HG03039 (cell line): Measurements from ENCODE around the gene FSTL4.

Experiments
- ATAC-seq: cut with Tn5 transposase; IDR thresholded peaks from one replicate; pipeline ENCODE4 v1.9.1; 2021; ENCODE audit warnings: mild to moderate bottlenecking, moderate library complexity; ENCODE audit not compliant: unreplicated experiment

Gene FSTL4

DNA sequence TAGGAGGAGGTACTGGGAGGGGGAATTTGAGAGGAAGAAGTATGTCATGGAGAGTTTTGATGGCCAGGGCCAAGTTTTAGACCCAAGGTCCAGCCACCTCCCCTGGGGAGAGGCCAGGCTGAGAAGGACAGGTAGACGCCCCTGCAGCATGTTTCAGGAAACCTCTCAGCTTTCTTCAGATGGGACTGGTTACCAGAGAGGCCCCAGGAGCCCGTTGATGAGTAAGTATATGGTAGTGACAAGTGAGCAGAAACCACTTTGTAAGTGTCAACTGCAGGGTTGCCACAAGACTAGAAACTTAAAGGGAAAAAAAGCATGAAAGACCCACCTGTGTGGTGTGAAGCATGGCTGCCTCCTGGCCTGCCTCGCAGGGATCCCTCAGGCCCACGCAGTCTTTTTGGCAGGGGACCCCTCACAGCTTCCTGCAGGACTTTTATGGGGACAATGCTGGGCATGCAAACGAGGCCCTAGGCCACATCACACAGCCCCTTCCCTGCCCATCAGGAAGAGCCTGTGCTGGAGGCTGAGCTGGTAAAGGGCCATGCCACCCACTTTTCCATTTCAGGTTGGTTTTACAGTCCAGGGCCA, 255.9 kb downstream of the FSTL4 start:
- no peak for ATAC-seq

DNA sequence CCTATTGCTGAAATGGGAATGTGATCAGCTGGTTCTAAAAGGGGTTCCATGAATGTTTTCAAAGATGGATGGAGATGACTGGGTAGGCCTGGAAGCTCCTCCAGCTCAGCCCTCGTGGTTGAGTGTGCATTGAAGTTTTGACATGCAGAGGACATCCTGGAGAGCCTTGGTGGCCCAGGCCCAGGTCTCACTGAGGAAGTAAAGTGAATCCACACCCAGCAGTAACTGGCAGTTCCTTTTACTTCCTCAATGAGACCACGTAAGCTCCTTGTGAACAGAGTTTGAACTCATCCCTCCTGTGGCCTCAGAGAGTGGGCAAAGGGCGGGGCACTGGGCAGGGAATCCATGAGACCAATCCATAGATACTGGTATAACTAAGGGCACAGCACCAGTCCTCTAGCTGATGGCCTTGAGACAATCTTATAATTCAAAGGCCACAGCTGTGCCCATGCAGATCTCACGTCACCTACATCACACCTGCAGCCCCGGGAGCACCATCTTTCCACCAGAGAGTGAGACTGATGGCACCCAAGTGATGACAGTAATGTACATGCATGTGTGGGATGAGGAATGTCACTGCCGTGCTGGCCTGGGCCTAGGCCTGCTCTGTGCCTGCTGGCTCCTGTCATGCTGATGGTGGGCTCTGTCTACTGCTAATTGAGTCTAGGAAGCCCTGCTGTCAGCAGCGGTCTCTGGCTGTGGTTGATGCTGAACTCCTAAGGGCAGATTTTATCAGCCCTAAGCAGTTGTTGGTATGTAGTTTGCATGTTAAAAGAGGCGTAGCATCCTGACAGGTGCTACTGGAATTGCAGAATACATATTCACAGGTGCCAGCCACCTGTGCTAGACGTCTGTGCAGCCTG, 257.8 kb downstream of the FSTL4 start:
- ATAC-seq: no peak

- ATAC-seq: no peak
Observed at GRCh38 chr5:133353741-133354140, 258.6 kb downstream of the FSTL4 start.

DNA sequence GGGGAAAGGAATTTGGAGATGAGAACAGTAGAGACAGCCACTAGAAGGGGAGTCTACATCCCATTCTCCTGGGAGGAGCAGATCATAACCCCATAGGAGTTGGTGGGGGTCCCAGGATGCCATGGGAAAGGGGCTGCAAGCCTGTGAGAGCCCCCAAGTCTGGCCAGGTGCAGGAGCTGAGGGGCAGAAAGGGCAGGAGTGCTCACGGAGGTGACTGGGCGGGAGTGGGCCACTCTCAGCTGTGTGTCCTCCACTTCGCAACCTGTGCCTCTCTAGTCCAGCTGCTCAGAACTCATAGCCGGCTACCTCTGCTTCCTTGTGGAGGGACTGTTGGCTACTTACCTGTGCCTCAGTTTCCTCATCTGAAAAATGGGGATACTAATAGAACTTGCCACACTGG, 263.9 kb downstream of the FSTL4 start:
- no peak for ATAC-seq

GRCh38 chr5:133347039-133347438, 265.3 kb downstream of the FSTL4 start:
- ATAC-seq: no peak

DNA sequence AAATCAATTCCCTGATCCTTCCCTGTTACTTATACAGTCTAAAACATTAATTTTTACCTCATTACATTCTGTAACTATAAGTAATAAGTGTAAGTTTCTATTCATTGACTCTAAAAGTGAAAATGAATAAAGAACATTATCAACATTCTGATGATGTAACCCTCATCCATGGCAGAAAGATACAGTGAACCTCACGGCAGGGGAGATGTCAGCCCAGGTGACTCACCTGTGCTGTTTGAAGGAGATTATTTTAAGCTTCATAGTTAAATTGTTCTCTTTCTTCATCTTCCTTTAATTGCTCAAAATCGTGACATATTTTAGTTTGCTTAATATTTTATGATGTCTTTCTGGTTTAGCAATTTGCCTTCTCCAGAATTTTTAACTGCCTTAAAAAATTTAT, 268.1 kb downstream of the FSTL4 start:
- no peak for ATAC-seq

- no peak for ATAC-seq
Observed at GRCh38 chr5:133343196-133343595, 269.1 kb downstream of the FSTL4 start.

DNA sequence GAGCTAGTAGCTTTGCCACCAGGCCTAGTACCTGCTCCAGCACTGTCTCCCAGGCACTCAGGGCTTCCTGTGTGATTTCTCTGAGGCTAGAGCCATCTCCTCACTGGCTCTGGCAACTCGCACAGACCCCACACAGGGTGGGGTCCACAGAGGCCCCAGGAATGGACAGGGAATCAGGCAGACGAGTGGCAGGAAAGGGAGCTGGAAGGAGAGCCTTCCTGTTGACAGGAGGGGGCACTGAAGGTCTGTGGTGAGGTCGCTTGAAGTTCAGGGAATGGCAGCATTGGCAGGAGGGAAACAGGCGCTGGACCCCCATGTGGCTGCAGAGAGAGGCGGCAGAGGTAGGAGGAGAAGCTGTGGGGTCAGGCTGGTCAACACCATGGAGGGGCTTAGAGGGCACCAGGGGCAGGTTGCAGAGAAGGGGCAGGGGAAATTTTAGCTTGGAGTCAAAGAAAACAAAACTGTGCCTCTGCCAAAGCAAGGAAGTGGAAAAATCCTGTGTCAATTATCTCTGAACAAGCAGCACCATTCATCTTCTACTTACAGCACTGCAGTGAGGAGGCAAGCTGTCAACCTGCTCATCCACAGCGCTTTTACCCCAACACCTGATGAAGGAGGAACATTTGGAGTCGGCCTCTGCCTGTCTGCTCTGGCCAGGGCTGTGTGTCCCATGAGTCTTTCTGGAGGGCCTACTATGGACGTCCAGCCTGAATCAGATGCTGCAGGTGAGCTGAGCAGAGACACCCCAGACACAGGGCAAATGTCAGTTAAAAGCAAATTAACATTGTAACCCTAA, 270.2 kb downstream of the FSTL4 start:
- ATAC-seq: no peak

GRCh38 chr5:133341296-133341695, 271.0 kb downstream of the FSTL4 start:
- ATAC-seq: no peak

- no peak for ATAC-seq
Observed at GRCh38 chr5:133340822-133341221, 271.5 kb downstream of the FSTL4 start.

DNA sequence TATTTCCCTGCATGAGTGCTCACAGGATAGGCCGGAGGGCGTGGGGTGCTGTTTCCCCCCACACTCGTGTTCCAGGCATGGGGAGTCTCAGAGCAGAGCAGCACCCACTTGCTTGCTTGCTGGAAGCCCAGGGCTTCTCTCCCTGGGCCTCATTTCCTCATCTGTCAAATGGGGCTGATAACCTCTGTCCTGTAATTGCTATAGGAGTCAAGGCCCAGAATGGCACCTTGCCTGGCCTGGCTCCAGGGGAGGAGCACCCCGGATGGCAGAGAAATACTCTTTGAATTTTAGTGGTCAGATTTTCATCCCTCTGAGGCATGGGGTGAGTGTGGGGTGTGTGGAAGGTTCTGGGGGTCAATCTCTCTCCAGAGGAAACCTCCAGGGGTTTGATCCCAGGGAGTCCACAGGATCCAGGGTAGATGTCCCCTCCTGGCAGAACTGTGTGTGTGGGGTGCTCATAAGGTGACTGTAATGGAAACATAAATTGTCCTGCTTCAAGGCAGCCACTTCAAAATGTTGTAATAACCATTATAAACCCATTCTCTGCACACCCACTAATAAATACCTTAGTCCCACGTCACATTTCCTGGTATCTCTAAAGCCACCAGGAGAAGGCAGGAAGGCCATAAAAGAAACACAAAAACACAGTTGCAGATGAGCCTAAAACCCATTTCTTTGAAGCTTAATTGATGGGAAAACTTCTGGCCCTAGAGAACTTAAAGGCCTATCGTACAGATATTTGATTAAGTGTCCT, 272.2 kb downstream of the FSTL4 start:
- ATAC-seq: no peak

DNA sequence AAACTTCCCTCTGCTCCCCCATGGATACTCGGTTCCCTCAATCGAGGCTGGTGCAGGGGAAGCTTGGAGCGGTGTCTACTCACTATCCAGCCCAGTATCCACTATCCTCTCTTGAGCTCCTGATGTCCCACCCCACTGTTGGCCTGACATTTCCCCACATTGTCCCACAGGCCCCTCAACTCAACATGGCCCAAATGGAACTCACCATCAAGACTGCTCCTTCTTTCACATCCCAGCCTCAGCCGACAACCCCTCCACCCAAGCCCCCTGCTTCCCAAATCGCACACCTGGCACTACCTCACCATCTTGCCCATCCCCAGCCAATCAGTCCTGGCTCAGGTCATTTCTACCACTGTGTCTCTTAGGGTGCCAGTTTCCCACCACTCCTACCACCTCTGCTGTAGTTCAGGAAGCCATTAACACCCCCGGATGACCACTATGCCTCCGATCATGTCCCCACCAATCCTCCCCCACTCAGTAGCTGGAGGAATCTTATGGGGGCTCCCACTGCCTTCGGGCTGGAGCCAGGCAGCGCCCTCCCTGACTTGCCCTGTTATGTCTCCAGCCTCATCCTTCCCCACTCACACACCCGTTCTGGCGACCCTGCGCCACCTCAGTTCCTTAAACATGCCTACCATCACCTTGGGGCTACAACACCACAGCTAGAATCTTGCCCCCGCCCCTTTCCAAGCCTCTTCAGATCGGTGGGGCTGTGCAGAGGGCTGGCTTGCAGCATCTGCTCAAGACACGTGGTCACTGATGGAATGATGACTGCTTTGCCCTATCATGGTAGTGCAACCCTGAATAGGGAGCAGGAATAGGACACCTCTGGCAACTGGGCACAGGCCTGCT, 273.6 kb downstream of the FSTL4 start:
- ATAC-seq: no peak

DNA sequence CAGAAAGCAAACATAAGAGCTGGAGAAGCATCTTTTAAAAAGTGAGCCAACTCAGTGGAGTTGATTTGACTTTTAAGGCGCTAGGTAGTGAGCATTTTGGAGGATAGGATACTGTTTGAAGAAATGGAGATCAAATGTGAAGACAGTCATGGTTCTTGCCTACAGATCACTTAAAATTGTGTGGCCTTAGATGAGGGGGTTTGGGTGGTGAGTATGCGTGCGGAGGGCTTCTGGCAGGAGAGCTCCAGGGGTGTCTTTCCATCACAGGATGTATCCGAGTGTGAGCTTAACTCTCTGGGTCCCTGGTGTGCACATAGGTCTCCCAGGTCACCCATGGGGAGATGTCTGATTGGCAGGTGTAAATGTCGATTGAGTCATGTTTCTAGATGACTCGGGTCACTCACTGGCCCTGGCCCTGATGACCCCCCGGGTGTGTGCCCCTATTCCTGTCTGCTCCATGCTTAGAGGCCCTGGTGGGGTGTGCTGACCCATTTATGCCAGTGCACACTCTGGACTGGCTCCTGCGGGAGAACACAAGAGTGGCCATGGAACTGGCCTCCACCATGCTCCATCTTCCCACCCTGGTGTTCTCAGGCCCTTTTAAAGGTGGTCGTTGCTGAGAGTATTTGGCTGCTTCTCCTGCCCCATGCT, 274.4 kb downstream of the FSTL4 start:
- no peak for ATAC-seq

DNA sequence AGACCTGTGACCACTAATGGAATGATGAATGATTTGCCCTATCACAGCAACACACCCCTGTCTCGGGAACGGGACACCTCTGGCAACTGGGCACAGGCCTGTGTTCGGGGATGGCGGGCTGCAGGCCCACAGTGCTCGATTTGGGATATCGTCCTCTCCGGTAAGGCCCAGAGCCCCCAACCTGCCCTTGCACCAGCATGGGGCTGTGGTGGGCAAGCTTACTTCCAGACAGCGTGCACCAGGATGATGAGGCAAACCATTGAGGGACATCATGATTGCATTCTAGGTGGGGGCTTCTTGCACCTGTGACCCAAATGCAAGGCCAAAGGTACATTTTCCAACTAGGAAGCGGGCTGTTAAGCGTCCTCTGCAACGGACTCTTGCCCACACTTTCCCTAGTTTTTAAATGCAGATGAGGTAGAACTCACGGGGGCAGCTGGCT, 275.4 kb downstream of the FSTL4 start:
- ATAC-seq: no peak

DNA sequence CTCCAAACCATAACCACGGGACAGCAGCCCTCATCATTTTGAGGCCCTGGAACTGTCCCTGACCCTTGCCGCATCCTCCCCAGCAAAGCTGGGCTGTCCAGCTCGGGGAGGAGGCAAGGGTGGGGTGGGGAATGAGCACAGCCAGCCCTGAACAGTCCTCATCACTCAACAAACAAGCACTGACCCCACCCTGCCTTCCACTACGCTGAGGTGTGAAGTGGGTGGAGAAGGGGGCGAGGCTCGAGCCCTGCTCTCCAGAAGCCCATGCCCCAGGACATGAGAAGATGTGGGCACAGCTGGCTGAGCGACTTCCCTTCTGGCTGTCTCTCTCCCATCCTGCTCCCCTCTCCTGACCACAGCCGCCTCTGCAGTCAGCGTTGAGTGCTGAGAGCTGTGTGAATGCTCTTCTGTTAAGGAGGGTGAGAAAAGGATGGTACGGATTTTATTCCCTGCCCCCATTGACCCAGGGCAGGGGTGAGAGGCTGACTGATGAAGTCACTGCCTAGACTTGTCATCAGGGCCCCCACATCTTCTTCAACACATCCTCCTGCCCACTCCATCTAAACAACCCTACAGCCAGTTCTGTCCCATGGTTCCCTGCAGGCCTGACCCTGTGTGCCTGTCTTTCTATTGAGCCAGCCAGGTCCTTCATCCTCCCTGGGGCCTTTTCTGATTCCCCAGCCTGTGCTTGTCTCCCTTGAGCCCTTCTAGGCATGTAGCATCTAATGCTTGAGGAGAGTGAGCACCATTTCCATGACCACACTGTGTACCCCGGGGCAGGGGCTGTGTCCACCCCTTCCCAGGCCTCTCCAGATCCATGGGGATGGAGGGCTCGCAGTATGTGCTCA, 276.0 kb downstream of the FSTL4 start:
- ATAC-seq: no peak

DNA sequence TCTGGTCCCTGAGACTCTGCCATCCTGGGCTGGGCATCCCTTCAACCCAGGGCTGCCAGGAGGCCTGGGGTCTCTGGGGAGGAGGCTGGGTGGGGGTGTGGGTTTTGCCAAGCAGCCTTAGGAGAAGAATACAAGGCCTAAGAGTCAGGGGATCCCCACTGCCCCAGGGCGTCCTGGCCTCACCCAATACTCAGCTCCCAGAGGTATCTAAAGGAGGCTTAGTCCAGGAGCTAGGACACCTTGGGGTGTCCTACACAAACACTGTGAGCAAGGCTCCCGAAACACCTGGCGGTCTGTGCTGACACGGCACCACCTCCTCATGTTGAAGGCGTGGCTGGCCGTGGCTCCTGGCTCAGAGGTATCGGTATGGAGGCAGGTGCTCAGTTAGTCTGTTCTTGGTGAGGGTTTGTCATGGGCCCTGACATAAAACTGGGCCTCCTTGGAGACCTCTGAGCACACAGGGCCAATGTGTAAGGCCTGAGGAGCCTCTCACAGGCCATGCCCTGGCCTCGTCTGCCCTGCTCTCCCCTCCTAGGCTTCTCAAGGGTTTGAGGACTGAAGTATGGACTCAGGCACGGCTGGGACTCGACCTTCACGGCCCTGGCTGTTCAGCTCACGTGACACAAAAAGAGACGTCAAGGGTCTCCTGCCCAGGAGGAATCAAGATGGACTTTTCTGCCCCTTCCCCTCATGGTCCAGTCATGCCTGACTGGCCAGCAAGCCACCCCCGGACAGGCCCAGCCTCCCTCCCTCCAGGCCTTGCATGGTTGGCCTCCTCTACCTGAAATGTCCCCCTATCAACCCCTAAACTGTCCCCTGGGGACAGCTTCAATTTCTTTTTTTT, 277.3 kb downstream of the FSTL4 start:
- no peak for ATAC-seq

- ATAC-seq: no peak
Observed at GRCh38 chr5:133333326-133334150, 278.8 kb downstream of the FSTL4 start.
